GM23338 (cell line): ENCODE measurements around the gene TMEM140. TPM values are rescaled to one million over a fixed set of nuclear protein-coding genes. Genes with fewer than 3 reads are reported as not detected.

Experiments used
- ATAC-seq: fragments of 200-7000 bp; cut with Tn5 transposase; 3 replicates; pipeline ENCODE4 v1.9.1; 2020
- DNase-seq: peaks from one replicate; pipeline ENCODE4 v3.0.0-alpha.2; 2015; ENCODE audit warnings: low spot score
- H2AFZ ChIP-seq: fragments of 200-600 bp; sonication (generic); 2 replicates; pipeline ENCODE4 v1.8.0; 2016; ENCODE audit warnings: antibody characterized with exemption, mild to moderate bottlenecking, moderate library complexity
- H3F3A ChIP-seq: fragments of 200-600 bp; sonication (generic); replicated peaks from 2 replicates; pipeline ENCODE4 v1.8.0; 2017; ENCODE audit warnings: antibody characterized with exemption, mixed run types, low read depth
- H3K27ac ChIP-seq: fragments of 200-600 bp; sonication (generic); 2 replicates; pipeline ENCODE4 v1.6.1; 2016; ENCODE audit warnings: low read depth
- H3K27me3 ChIP-seq: fragments of 200-600 bp; sonication (generic); 2 replicates; pipeline ENCODE4 v1.8.0; 2016; ENCODE audit warnings: mild to moderate bottlenecking, mixed run types, moderate library complexity; ENCODE audit not compliant: insufficient read depth
- H3K36me3 ChIP-seq: fragments of 200-600 bp; sonication (generic); 2 replicates; pipeline ENCODE4 v1.8.0; 2016; ENCODE audit warnings: mild to moderate bottlenecking; ENCODE audit not compliant: insufficient read depth
- H3K4me1 ChIP-seq: fragments of 200-600 bp; sonication (generic); 2 replicates; pipeline ENCODE4 v1.8.0; 2016; ENCODE audit warnings: mild to moderate bottlenecking, moderate library complexity; ENCODE audit not compliant: insufficient read depth
- H3K4me2 ChIP-seq: fragments of 200-600 bp; sonication (generic); 2 replicates; pipeline ENCODE4 v1.7.1; 2017; ENCODE audit warnings: mixed run types
- H3K4me3 ChIP-seq: fragments of 200-600 bp; sonication (generic); 2 replicates; pipeline ENCODE4 v1.6.1; 2016; ENCODE audit warnings: mixed run types
- H3K79me2 ChIP-seq: fragments of 200-600 bp; sonication (generic); replicated peaks from 2 replicates; pipeline ENCODE4 v1.8.0; 2017; ENCODE audit warnings: mild to moderate bottlenecking; ENCODE audit not compliant: insufficient read depth
- H3K9me2 ChIP-seq: fragments of 200-600 bp; sonication (generic); 2 replicates; pipeline ENCODE4 v1.8.0; 2017; ENCODE audit not compliant: insufficient read depth
- H4K20me1 ChIP-seq: fragments of 200-600 bp; sonication (generic); replicated peaks from 2 replicates; pipeline ENCODE4 v1.8.0; 2017; ENCODE audit warnings: mild to moderate bottlenecking; ENCODE audit not compliant: insufficient read depth
- H3K27ac Mint-ChIP-seq: 2 replicates; pipeline ENCODE4 v1.8.0; 2020; ENCODE audit warnings: inconsistent platforms, mild to moderate bottlenecking, moderate library complexity, mixed read lengths
- H3K27me3 Mint-ChIP-seq: 3 replicates; pipeline ENCODE4 v1.8.0; 2022; ENCODE audit warnings: low read depth, mild to moderate bottlenecking, moderate library complexity, mixed read lengths, inconsistent platforms; ENCODE audit not compliant: insufficient read depth, poor library complexity
- H3K36me3 Mint-ChIP-seq: 3 replicates; pipeline ENCODE4 v1.8.0; 2021; ENCODE audit warnings: low read depth, mild to moderate bottlenecking, inconsistent platforms, moderate library complexity, mixed read lengths
- H3K4me1 Mint-ChIP-seq: 3 replicates; pipeline ENCODE4 v1.8.0; 2020; ENCODE audit warnings: mild to moderate bottlenecking, inconsistent platforms, mixed read lengths
- H3K4me3 Mint-ChIP-seq: 3 replicates; pipeline ENCODE4 v1.8.0; 2021; ENCODE audit warnings: moderate library complexity, mild to moderate bottlenecking, inconsistent platforms, mixed read lengths
- H3K9me3 Mint-ChIP-seq: 3 replicates; pipeline ENCODE4 v1.8.0; 2020; ENCODE audit warnings: moderate library complexity, mild to moderate bottlenecking, inconsistent platforms, mixed read lengths
- CREB1 ChIP-seq: fragments of 250-450 bp; sonication (Bioruptor Pico); IDR thresholded peaks from 2 replicates; pipeline ENCODE4 v1.5.0; 2020; ENCODE audit warnings: low read depth, mild to moderate bottlenecking, moderate library complexity
- ETS1 ChIP-seq: IDR thresholded peaks from 2 replicates; pipeline ENCODE4 v1.6.1; 2016; ENCODE audit warnings: antibody characterized with exemption
- EZH2 ChIP-seq: fragments of 200-600 bp; sonication (generic); IDR thresholded peaks from one replicate; pipeline ENCODE4 v1.8.0; 2017; ENCODE audit warnings: antibody characterized with exemption, mild to moderate bottlenecking, low read depth; ENCODE audit not compliant: unreplicated experiment
- EZH2phosphoT487 ChIP-seq: fragments of 200-600 bp; sonication (generic); IDR thresholded peaks from one replicate; pipeline ENCODE4 v1.8.1; 2018; ENCODE audit warnings: antibody characterized with exemption; ENCODE audit not compliant: unreplicated experiment
- JUNB ChIP-seq: IDR thresholded peaks from one replicate; pipeline ENCODE4 v1.6.1; 2016; ENCODE audit warnings: antibody characterized with exemption; ENCODE audit not compliant: unreplicated experiment
- NANOG ChIP-seq: IDR thresholded peaks from 2 replicates; pipeline ENCODE4 v1.6.1; 2016; ENCODE audit warnings: antibody characterized with exemption, borderline replicate concordance
- POLR2AphosphoS5 ChIP-seq: IDR thresholded peaks from 2 replicates; pipeline ENCODE4 v1.6.1; 2016; ENCODE audit warnings: antibody characterized with exemption, low read depth
- STAT1 ChIP-seq: IDR thresholded peaks from one replicate; pipeline ENCODE4 v1.6.1; 2016; ENCODE audit warnings: antibody characterized with exemption; ENCODE audit not compliant: unreplicated experiment
- ZNF114 ChIP-seq: fragments of 250-450 bp; sonication (Bioruptor Pico); IDR thresholded peaks from 2 replicates; pipeline ENCODE4 v1.5.0; 2020; ENCODE audit warnings: mild to moderate bottlenecking, moderate library complexity
- ZNF331 ChIP-seq: fragments of 250-450 bp; sonication (Bioruptor Pico); IDR thresholded peaks from 2 replicates; pipeline ENCODE4 v1.5.0; 2020; ENCODE audit warnings: low read depth, mild to moderate bottlenecking, moderate library complexity
- ZNF462 ChIP-seq: fragments of 250-450 bp; sonication (Bioruptor Pico); IDR thresholded peaks from 2 replicates; pipeline ENCODE4 v1.5.0; 2020; ENCODE audit warnings: mild to moderate bottlenecking, moderate library complexity
- polyA plus RNA-seq: library from polyadenylated mRNA; unstranded; fragments of >200 nt; fragmentation: Nextera tagmentation; extraction: Ambion mirVana; gene quantifications from 2 replicates; pipeline ENCODE4 v1.2.1, GENCODE V29; 2016
- total RNA-seq: library from RNA; depleted of rRNA; stranded (reverse); fragments of >200 nt; shearing (Covaris generic); gene quantifications from 2 replicates; pipeline ENCODE4 v1.2.3, GENCODE V29; 2014
- TF ChIP-seq, protein P1 (sequence below): IDR thresholded peaks from one replicate; pipeline ENCODE4 v1.6.1; 2018; ENCODE audit warnings: antibody characterized with exemption; ENCODE audit not compliant: unreplicated experiment
- TF ChIP-seq, protein P2 (sequence below), 2 experiments: fragments of 200-600 bp in 1 of 2; sonication (generic) in 1 of 2; conservative IDR thresholded peaks; 2 replicates each; pipeline versions ENCODE4 v1.5.1 to v1.6.1; 2016 to 2017; ENCODE audit warnings: antibody characterized with exemption in 2 of 2, low read depth in 2 of 2, mild to moderate bottlenecking in 2 of 2, moderate library complexity in 1 of 2

Gene TMEM140
- total and polyA plus RNA-seq, 2 experiments from 2014 or later, result 2.7 TPM; not detected in 1

DNA sequence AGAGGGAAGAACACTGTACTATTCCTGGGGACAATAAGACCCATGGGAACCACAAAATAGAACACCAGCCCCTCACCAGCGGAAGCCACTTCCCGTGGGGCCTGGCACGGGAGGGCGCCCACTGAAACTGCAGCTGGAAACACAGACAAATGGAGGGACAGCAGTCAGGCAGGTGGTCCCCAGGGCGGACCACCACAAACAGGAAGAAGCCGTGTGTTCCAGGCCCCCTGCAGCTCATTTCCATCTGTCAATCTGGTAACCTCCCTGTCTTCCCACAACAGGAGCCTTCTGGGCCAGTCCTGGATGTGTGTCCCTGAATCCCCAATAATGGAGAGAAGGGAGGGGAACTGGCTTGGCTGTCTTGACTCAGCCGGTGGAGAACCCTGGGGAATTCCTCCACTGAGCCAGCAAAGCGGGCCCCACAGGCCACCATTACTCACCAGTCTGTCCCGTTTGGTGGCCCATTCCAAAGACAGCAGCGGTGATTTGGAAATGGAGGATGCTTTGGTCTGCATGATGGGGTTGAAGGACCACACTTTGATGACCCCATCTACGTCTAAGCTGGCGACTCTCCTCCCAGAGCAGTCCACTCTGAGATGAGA lies 46.7 kb downstream of the TMEM140 start:
- no peak for DNase-seq
- Histone ChIP-seq H3K4me2 (no peak overlapping the region), H3K27ac (no peak overlapping the region), H3K4me1 (peaks cover 6% of the 10 kb centered on the region; the same call in 1 of the 2 replicates), H3K27me3 (no peaks in the 10 kb centered on the region), H4K20me1 (no peaks in the 10 kb centered on the region; the same call in 1 of the 2 replicates), H3K9me2 (no peaks in the 10 kb centered on the region), H3F3A (no peaks in the 10 kb centered on the region), H3K79me2 (no peaks in the 10 kb centered on the region), H3K4me3 (no peak overlapping the region), H2AFZ (no peak overlapping the region), H3K36me3 (peaks cover 7% of the 10 kb centered on the region; the same call in 1 of the 2 replicates)
- Mint-ChIP-seq H3K27me3 (peaks cover 5% of the 10 kb centered on the region), H3K4me1 (peaks cover 5% of the 10 kb centered on the region), H3K9me3 (no peaks in the 10 kb centered on the region), H3K36me3 (peaks cover 15% of the 10 kb centered on the region; the same call in 2 of the 3 replicates), H3K27ac (no peak overlapping the region), H3K4me3 (no peak overlapping the region)
- TF ChIP-seq ZNF331 (no peak), ETS1 (no peak), EZH2phosphoT487 (no peak), ZNF462 (no peak), JUNB (no peak), NANOG (no peak), POLR2AphosphoS5 (no peak), ZNF114 (CRISPR knock-in tag) (no peak), CREB1 (CRISPR knock-in tag) (no peak), EZH2 (no peak), STAT1 (no peak)
- TF ChIP-seq, protein P1, sequence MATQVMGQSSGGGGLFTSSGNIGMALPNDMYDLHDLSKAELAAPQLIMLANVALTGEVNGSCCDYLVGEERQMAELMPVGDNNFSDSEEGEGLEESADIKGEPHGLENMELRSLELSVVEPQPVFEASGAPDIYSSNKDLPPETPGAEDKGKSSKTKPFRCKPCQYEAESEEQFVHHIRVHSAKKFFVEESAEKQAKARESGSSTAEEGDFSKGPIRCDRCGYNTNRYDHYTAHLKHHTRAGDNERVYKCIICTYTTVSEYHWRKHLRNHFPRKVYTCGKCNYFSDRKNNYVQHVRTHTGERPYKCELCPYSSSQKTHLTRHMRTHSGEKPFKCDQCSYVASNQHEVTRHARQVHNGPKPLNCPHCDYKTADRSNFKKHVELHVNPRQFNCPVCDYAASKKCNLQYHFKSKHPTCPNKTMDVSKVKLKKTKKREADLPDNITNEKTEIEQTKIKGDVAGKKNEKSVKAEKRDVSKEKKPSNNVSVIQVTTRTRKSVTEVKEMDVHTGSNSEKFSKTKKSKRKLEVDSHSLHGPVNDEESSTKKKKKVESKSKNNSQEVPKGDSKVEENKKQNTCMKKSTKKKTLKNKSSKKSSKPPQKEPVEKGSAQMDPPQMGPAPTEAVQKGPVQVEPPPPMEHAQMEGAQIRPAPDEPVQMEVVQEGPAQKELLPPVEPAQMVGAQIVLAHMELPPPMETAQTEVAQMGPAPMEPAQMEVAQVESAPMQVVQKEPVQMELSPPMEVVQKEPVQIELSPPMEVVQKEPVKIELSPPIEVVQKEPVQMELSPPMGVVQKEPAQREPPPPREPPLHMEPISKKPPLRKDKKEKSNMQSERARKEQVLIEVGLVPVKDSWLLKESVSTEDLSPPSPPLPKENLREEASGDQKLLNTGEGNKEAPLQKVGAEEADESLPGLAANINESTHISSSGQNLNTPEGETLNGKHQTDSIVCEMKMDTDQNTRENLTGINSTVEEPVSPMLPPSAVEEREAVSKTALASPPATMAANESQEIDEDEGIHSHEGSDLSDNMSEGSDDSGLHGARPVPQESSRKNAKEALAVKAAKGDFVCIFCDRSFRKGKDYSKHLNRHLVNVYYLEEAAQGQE, result no peak
- TF ChIP-seq, protein P2, sequence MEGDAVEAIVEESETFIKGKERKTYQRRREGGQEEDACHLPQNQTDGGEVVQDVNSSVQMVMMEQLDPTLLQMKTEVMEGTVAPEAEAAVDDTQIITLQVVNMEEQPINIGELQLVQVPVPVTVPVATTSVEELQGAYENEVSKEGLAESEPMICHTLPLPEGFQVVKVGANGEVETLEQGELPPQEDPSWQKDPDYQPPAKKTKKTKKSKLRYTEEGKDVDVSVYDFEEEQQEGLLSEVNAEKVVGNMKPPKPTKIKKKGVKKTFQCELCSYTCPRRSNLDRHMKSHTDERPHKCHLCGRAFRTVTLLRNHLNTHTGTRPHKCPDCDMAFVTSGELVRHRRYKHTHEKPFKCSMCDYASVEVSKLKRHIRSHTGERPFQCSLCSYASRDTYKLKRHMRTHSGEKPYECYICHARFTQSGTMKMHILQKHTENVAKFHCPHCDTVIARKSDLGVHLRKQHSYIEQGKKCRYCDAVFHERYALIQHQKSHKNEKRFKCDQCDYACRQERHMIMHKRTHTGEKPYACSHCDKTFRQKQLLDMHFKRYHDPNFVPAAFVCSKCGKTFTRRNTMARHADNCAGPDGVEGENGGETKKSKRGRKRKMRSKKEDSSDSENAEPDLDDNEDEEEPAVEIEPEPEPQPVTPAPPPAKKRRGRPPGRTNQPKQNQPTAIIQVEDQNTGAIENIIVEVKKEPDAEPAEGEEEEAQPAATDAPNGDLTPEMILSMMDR (conservative IDR thresholded peaks at IDR 0.05; ENCODE audit: low read depth in 2 of 2), result no peak
- no peak for ATAC-seq
